ENCODE results near the gene BACE2.

- TF ChIP-seq SNAI1 (CRISPR knock-in tag; IDR thresholded peaks at IDR 0.05; ENCODE audit: borderline replicate concordance) (no peak), ZNF589 (CRISPR knock-in tag; conservative IDR thresholded peaks at IDR 0.05) (no peak)
Measured at GRCh38 chr21:41304068-41304720, 136.2 kb downstream of the BACE2 start.
